HG03469 (cell line): Measurements from ENCODE around the gene FIZ1.

Experiments used
- ATAC-seq: cut with Tn5 transposase; IDR thresholded peaks from one replicate; pipeline ENCODE4 v1.9.1; 2021; ENCODE audit warnings: mild to moderate bottlenecking, moderate library complexity, moderate number of reproducible peaks; ENCODE audit not compliant: unreplicated experiment

The FIZ1 gene

GRCh38 chr19:55636723-55637122 lies 37.4 kb upstream of the FIZ1 start:
- no peak for ATAC-seq

- ATAC-seq: no peak
Measured at GRCh38 chr19:55635856-55636440, 36.6 kb upstream of the FIZ1 start.

- no peak for ATAC-seq
Measured at GRCh38 chr19:55635334-55635717, 36.0 kb upstream of the FIZ1 start.

GRCh38 chr19:55633861-55634260 lies 34.5 kb upstream of the FIZ1 start:
- ATAC-seq: no peak

- ATAC-seq: no peak
Measured at GRCh38 chr19:55632463-55632834, 33.1 kb upstream of the FIZ1 start.

- no peak for ATAC-seq
Measured at GRCh38 chr19:55626350-55626749, 27.0 kb upstream of the FIZ1 start.

- no peak for ATAC-seq
Measured at GRCh38 chr19:55625004-55625326, 25.6 kb upstream of the FIZ1 start.

- ATAC-seq: no peak
Measured at GRCh38 chr19:55624109-55625003, 25.0 kb upstream of the FIZ1 start, which contains the start of gene ZNF784. Gene ZNF784, minus strand, starts transcription at chr19:55624566. Its CDS starts 5 bp downstream, at chr19:55624561.

- ATAC-seq: no peak
Measured at GRCh38 chr19:55623561-55623960, 24.2 kb upstream of the FIZ1 start.

GRCh38 chr19:55623130-55623529 lies 23.8 kb upstream of the FIZ1 start:
- no peak for ATAC-seq

- ATAC-seq: no peak
Measured at GRCh38 chr19:55622242-55622969, 23.1 kb upstream of the FIZ1 start.

GRCh38 chr19:55621673-55622231 lies 22.4 kb upstream of the FIZ1 start:
- no peak for ATAC-seq

- no peak for ATAC-seq
Measured at GRCh38 chr19:55621205-55621672, 21.9 kb upstream of the FIZ1 start.

GRCh38 chr19:55620410-55621204 lies 21.3 kb upstream of the FIZ1 start:
- no peak for ATAC-seq

- no peak for ATAC-seq
Measured at GRCh38 chr19:55619286-55619685, 20.0 kb upstream of the FIZ1 start.

GRCh38 chr19:55618426-55618825 lies 19.1 kb upstream of the FIZ1 start:
- no peak for ATAC-seq

GRCh38 chr19:55617426-55617825 lies 18.1 kb upstream of the FIZ1 start:
- no peak for ATAC-seq

- ATAC-seq: no peak
Measured at GRCh38 chr19:55616395-55616875, 17.1 kb upstream of the FIZ1 start.

- ATAC-seq: no peak
Measured at GRCh38 chr19:55615543-55616394, 16.5 kb upstream of the FIZ1 start.
